HepG2 (cell line): Measurements from ENCODE around the gene ETS1. TPM values are rescaled to one million over a fixed set of nuclear protein-coding genes. Genes with fewer than 3 reads are reported as not detected.

Experiments used
- ATAC-seq: fragments of 200-7000 bp; cut with Tn5 transposase; 3 replicates; pipeline ENCODE4 v1.9.1; 2020; ENCODE audit warnings: mild to moderate bottlenecking, moderate library complexity
- BruUV-seq: library from RNA; stranded (reverse); fragments of 400-500 nt; replicated peaks from 2 replicates; lab custom pipeline; 2021; lab: Mats Ljungman, UMichigan
- CTCF ChIA-PET: fragments of 300-600 bp; formaldehyde crosslinking; extraction: SDS; loops from one replicate; lab custom pipeline; 2021; ENCODE audit warnings: low total read pairs, inconsistent platforms, low intra/inter-chr PET ratio; lab: Yijun Ruan, JAX
- POLR2A ChIA-PET: fragments of 350-600 bp; sonication (Branson Sonifier 250); formaldehyde crosslinking; loops from one replicate; lab custom pipeline; 2020; ENCODE audit warnings: antibody characterized with exemption, inconsistent platforms; lab: Yijun Ruan, JAX
- DNase-seq: peaks from one replicate; pipeline ENCODE4 v3.0.0-alpha.2; 2015; ENCODE audit warnings: low spot score
- FAIRE-seq: peaks from 3 replicates; lab custom pipeline; 2011; peaks lifted over from hg19 to GRCh38; lab: Jason Lieb, UNC
- H2AFZ ChIP-seq: one replicate; pipeline ENCODE4 v1.6.1; 2011; ENCODE audit warnings: low read length, inconsistent platforms
- H3K27ac ChIP-seq: fragments of 300-600 bp; 3 replicates; pipeline ENCODE4 v1.8.0; 2011; ENCODE audit warnings: mixed run types, mild to moderate bottlenecking, mixed read lengths, low read length, inconsistent platforms; ENCODE audit not compliant: insufficient read depth; ENCODE audit errors: extremely low read length
- H3K27me3 ChIP-seq, 2 experiments: fragments of 200-600 bp in 1 of 2; 2 replicates in 1 of 2; 3 replicates in 1 of 2; pipeline versions ENCODE4 v1.6.0 to v1.8.0; 2011; ENCODE audit warnings: low read length in 2 of 2, mild to moderate bottlenecking in 2 of 2, moderate library complexity in 2 of 2, inconsistent platforms in 1 of 2; ENCODE audit not compliant: insufficient read depth in 2 of 2, control insufficient read depth in 1 of 2
- H3K36me3 ChIP-seq, 2 experiments: fragments of 200-600 bp in 1 of 2; replicated peaks in 1 of 2; 2 replicates in 1 of 2; 3 replicates in 1 of 2; pipeline versions ENCODE4 v1.5.1 to v1.8.0; 2011; ENCODE audit warnings: low read length in 2 of 2, inconsistent platforms in 1 of 2; ENCODE audit not compliant: insufficient read depth in 2 of 2, control insufficient read depth in 1 of 2
- H3K4me1 ChIP-seq: 2 replicates; pipeline ENCODE4 v1.5.1; 2012; ENCODE audit warnings: low read length, inconsistent platforms; ENCODE audit not compliant: insufficient read depth
- H3K4me2 ChIP-seq: 2 replicates; pipeline ENCODE4 v1.6.0; 2011; ENCODE audit warnings: low read depth, low read length, inconsistent platforms
- H3K4me3 ChIP-seq, 3 experiments: fragments of 200-600 bp in 1 of 3; sonication (generic), shearing (Covaris generic) in 1 of 3; replicated peaks in 1 of 3; 2 replicates each; pipeline ENCODE4 v1.5.1; 2011 to 2016; ENCODE audit warnings: low read length in 3 of 3, inconsistent platforms in 2 of 3, low read depth in 2 of 3, mild to moderate bottlenecking in 2 of 3, control low read depth in 1 of 3, mixed read lengths in 1 of 3; ENCODE audit not compliant: insufficient read depth in 1 of 3
- H3K79me2 ChIP-seq: one replicate; pipeline ENCODE4 v1.6.1; 2011; ENCODE audit warnings: low read length, inconsistent platforms; ENCODE audit not compliant: insufficient read depth
- H3K9ac ChIP-seq: 2 replicates; pipeline ENCODE4 v1.6.0; 2011; ENCODE audit warnings: mild to moderate bottlenecking, low read depth, low read length, inconsistent platforms; ENCODE audit not compliant: insufficient read depth
- H3K9me3 ChIP-seq: 2 replicates; pipeline ENCODE4 v1.5.1; 2012; ENCODE audit warnings: mild to moderate bottlenecking, low read length
- H4K20me1 ChIP-seq: 2 replicates; pipeline ENCODE4 v1.6.0; 2011; ENCODE audit warnings: inconsistent platforms, mild to moderate bottlenecking, low read length, moderate library complexity; ENCODE audit not compliant: insufficient read depth
- AGO2 ChIP-seq: fragments of 200-400 bp; formaldehyde crosslinking; optimal IDR thresholded peaks from 2 replicates; pipeline ENCODE3; 2017; ENCODE audit warnings: mild to moderate bottlenecking, low read depth, low read length, moderate library complexity
- E2F5 ChIP-seq: sonication (generic); formaldehyde crosslinking; conservative IDR thresholded peaks from 2 replicates; pipeline ENCODE4 v1.4.0; 2020; ENCODE audit warnings: missing genetic modification reagents
- HNRNPH1 ChIP-seq: fragments of 200-400 bp; formaldehyde crosslinking; optimal IDR thresholded peaks from 2 replicates; pipeline ENCODE3; 2017; ENCODE audit warnings: mild to moderate bottlenecking, low read depth, low read length
- HNRNPLL ChIP-seq: fragments of 200-400 bp; formaldehyde crosslinking; IDR thresholded peaks from 2 replicates; pipeline ENCODE4 v1.6.1; 2017; ENCODE audit warnings: mild to moderate bottlenecking, low read depth, low read length; ENCODE audit not compliant: poor library complexity, severe bottlenecking
- KMT2B ChIP-seq: IDR thresholded peaks from 2 replicates; pipeline ENCODE4 v1.6.1; 2016; ENCODE audit warnings: missing genetic modification reagents, missing compliant biosample characterization
- MAFK ChIP-seq, 2 experiments: IDR thresholded peaks in 1 of 2; conservative IDR thresholded peaks in 1 of 2; 2 replicates each; pipeline ENCODE4 v1.6.1; 2011; ENCODE audit warnings: improper control_type of control experiment in 2 of 2, low read length in 2 of 2
- NAIF1 ChIP-seq: sonication (generic); formaldehyde crosslinking; IDR thresholded peaks from 2 replicates; pipeline ENCODE4 v1.5.0; 2020; ENCODE audit warnings: mild to moderate bottlenecking, missing genetic modification reagents, borderline replicate concordance
- PHB2 ChIP-seq: fragments of 450-650 bp; IDR thresholded peaks from 2 replicates; pipeline ENCODE4 v1.6.1; 2018; ENCODE audit not compliant: partially characterized antibody
- SALL1 ChIP-seq: sonication (generic); formaldehyde crosslinking; IDR thresholded peaks from 2 replicates; pipeline ENCODE4 v1.8.0; 2022; ENCODE audit warnings: mild to moderate bottlenecking, missing genetic modification reagents
- SRSF4 ChIP-seq: fragments of 200-400 bp; formaldehyde crosslinking; IDR thresholded peaks from one replicate; pipeline ENCODE4 v1.6.1; 2018; ENCODE audit warnings: mild to moderate bottlenecking, low read depth, low read length, moderate library complexity; ENCODE audit not compliant: poor library complexity, severe bottlenecking
- SSRP1 ChIP-seq: IDR thresholded peaks from 2 replicates; pipeline ENCODE4 v1.6.1; 2016; ENCODE audit warnings: control low read depth
- ZNF430 ChIP-seq: sonication (generic); formaldehyde crosslinking; IDR thresholded peaks from 2 replicates; pipeline ENCODE4 v1.9.0; 2021; ENCODE audit warnings: mild to moderate bottlenecking, missing genetic modification reagents
- ZNF572 ChIP-seq: sonication (generic); formaldehyde crosslinking; IDR thresholded peaks from 2 replicates; pipeline ENCODE4 v1.5.1; 2020; ENCODE audit warnings: mild to moderate bottlenecking, missing genetic modification reagents
- ZNF614 ChIP-seq: IDR thresholded peaks from 2 replicates; pipeline ENCODE4 v1.6.1; 2018; ENCODE audit warnings: missing biosample characterization, missing genetic modification reagents, inconsistent platforms, borderline replicate concordance
- ZNF615 ChIP-seq: sonication (generic); formaldehyde crosslinking; IDR thresholded peaks from 2 replicates; pipeline ENCODE4 v1.5.0; 2020; ENCODE audit warnings: mild to moderate bottlenecking, missing genetic modification reagents, borderline replicate concordance
- WGBS: methylation state at CpG from one replicate; pipeline ENCODE4 v1.1.6; 2017; ENCODE audit warnings: low lambda C conversion rate; 5-methylcytosine and 5-hydroxymethylcytosine counted together
- in situ Hi-C: cut with HindIII; loops from 2 replicates; pipeline ENCODE4 v1.10.0; 2017; ENCODE audit warnings: low pct_unique_long_range_greater_than_20kb; ENCODE audit not compliant: extremely low pct_ligation_motif_present
- intact Hi-C: fragments of 100-400 bp; cut with micrococcal nuclease; formaldehyde crosslinking; loops from one replicate; pipeline ENCODE4 v1.10.0; 2022; ENCODE audit not compliant: unreplicated experiment
- polyA plus RNA-seq, 8 experiments: library from polyadenylated mRNA; depleted of rRNA in 3 of 8; stranded (reverse) in 7 of 8; unstranded in 1 of 8; fragments of >200 nt; fragmentation: Illumina TruSeq in 4 of 8; extraction: Trizol in 4 of 8; gene quantifications; 2 replicates each; pipeline versions ENCODE4 v1.2.1 to v1.2.3, GENCODE V29; 2011 to 2016; ENCODE audit warnings: low read depth in 4 of 8, missing spikeins in 1 of 8, mixed read lengths in 1 of 8; ENCODE audit not compliant: insufficient read depth in 1 of 8
- total RNA-seq, 5 experiments: library from RNA; depleted of rRNA; stranded (reverse); fragments of >200 nt; fragmentation: Illumina TruSeq; extraction: Trizol; gene quantifications; 2 replicates each; pipeline ENCODE4 v1.2.3, GENCODE V29; 2016; ENCODE audit warnings: low read depth in 1 of 5
- TF ChIP-seq, protein P1 (sequence below): sonication (generic); formaldehyde crosslinking; IDR thresholded peaks from 2 replicates; pipeline ENCODE4 v1.5.0; 2020; ENCODE audit warnings: mild to moderate bottlenecking, missing genetic modification reagents
- TF ChIP-seq, protein P2 (sequence below): conservative IDR thresholded peaks from 2 replicates; pipeline ENCODE4 v1.6.1; 2018; ENCODE audit warnings: missing genetic modification reagents

The ETS1 gene
- total and polyA plus RNA-seq, 2 of the 13 experiments (the other 11 are each of a cell fraction or from before 2014, with no cell fraction given), result 0.18 to 0.34 TPM

GRCh38 chr11:128476729-128477128 lies 110.6 kb downstream of the ETS1 start (continued):
- TF ChIP-seq, protein P1, sequence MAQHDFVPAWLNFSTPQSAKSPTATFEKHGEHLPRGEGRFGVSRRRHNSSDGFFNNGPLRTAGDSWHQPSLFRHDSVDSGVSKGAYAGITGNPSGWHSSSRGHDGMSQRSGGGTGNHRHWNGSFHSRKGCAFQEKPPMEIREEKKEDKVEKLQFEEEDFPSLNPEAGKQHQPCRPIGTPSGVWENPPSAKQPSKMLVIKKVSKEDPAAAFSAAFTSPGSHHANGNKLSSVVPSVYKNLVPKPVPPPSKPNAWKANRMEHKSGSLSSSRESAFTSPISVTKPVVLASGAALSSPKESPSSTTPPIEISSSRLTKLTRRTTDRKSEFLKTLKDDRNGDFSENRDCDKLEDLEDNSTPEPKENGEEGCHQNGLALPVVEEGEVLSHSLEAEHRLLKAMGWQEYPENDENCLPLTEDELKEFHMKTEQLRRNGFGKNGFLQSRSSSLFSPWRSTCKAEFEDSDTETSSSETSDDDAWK, result no peak
- no peak for TF ChIP-seq PHB2
- no peak for TF ChIP-seq ZNF572 (CRISPR knock-in tag)
- TF ChIP-seq NAIF1 (CRISPR knock-in tag), result no peak
- no peak for TF ChIP-seq HNRNPLL

DNA sequence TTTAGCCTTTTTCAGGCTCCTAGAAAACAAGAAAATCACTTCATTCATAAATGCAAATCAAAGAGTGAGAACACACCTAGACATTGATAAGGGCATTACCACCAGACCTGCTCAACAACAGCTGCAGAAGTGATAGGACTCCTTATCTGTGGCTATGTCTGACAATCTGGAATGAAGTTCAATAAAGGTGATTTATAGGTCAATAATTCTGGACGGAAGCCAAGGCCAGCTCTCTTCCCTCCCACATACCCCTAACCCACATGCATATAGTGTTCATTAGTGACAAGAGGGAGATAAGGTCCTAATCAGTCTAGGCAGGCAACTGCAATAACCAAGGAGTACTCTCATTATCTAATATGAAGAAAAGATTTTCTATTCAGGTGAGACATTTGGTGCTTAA lies 111.3 kb downstream of the ETS1 start:
- H3K4me1 ChIP-seq, result no peaks in the 10 kb centered on the region
- no peaks in the 10 kb centered on the region for H4K20me1 ChIP-seq
- no peaks in the 10 kb centered on the region for H3K27me3 ChIP-seq
- no TSS peak for BruUV-seq
- no peak for ATAC-seq
- no peak overlapping the region for H3K9ac ChIP-seq
- CTCF ChIA-PET, result no interaction called here
- no peaks in the 10 kb centered on the region for H3K36me3 ChIP-seq
- H3K27ac ChIP-seq, result no peak overlapping the region
- no peak for TF ChIP-seq AGO2
- no peak for TF ChIP-seq ZNF430 (CRISPR knock-in tag)
- TF ChIP-seq SRSF4, result no peak
- TF ChIP-seq ZNF615 (CRISPR knock-in tag), result no peak
- TF ChIP-seq SSRP1, result no peak
- TF ChIP-seq MAFK (conservative IDR thresholded peaks at IDR 0.05 in 1 of 2, IDR thresholded peaks at IDR 0.05 in 1 of 2; ENCODE audit: low read length in 2 of 2), result no peak
- TF ChIP-seq ZNF614 (CRISPR knock-in tag), result no peak
- no peak for TF ChIP-seq KMT2B (CRISPR knock-in tag)
- no peak for TF ChIP-seq HNRNPH1
- no peak for TF ChIP-seq SALL1 (CRISPR knock-in tag)
- TF ChIP-seq, protein P2, sequence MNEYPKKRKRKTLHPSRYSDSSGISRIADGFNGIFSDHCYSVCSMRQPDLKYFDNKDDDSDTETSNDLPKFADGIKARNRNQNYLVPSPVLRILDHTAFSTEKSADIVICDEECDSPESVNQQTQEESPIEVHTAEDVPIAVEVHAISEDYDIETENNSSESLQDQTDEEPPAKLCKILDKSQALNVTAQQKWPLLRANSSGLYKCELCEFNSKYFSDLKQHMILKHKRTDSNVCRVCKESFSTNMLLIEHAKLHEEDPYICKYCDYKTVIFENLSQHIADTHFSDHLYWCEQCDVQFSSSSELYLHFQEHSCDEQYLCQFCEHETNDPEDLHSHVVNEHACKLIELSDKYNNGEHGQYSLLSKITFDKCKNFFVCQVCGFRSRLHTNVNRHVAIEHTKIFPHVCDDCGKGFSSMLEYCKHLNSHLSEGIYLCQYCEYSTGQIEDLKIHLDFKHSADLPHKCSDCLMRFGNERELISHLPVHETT (CRISPR knock-in tag), result no peak
- no peak for TF ChIP-seq E2F5 (CRISPR knock-in tag)
- TF ChIP-seq, all 625 proteins: peak for 0
- FAIRE-seq (no peak), DNase-seq (no peak)
- no peak overlapping the region for H3K4me2 ChIP-seq
- H3K79me2 ChIP-seq, result no peaks in the 10 kb centered on the region
- in situ Hi-C loops (no loop called here), intact Hi-C loops (no loop called here)
- no peaks in the 10 kb centered on the region for H3K9me3 ChIP-seq
- POLR2A ChIA-PET, result no interaction called here
- no peak overlapping the region for H2AFZ ChIP-seq
- no peak overlapping the region for H3K4me3 ChIP-seq
- 33% methylated on average over 1 of the region's 1 CpG for WGBS
